Body of pancreas (tissue), 4 donors: Measurements from ENCODE around the gene HOXD12. TPM values are rescaled to one million over a fixed set of nuclear protein-coding genes. Genes with fewer than 3 reads are reported as not detected.

Source experiments
- ATAC-seq: fragments of 150-250 bp; one replicate; pipeline ENCODE4 v1.9.1; 2016
- DNase-seq, 4 donors: peaks; one replicate each; pipeline ENCODE4 v3.0.0-alpha.2; 2019
- H3K27ac ChIP-seq, 4 donors: fragments of 200-600 bp; sonication (generic); 1 replicate in 3 of 4; 2 replicates in 1 of 4; pipeline versions ENCODE4 v1.5.1 to v1.6.1; 2016 to 2019; ENCODE audit warnings: mild to moderate bottlenecking in 1 of 4, mixed read lengths in 1 of 4, moderate library complexity in 1 of 4
- H3K27me3 ChIP-seq, 2 donors: fragments of 200-600 bp; sonication (generic); one replicate each; pipeline ENCODE4 v1.6.0; 2016; ENCODE audit warnings: mild to moderate bottlenecking in 1 of 2
- H3K36me3 ChIP-seq, 2 donors: fragments of 200-600 bp; sonication (generic); replicated peaks in 1 of 2; 2 replicates each; pipeline ENCODE4 v1.5.1; 2016; ENCODE audit warnings: low read depth in 2 of 2; ENCODE audit not compliant: insufficient read depth in 1 of 2
- H3K4me1 ChIP-seq: fragments of 200-600 bp; sonication (generic); one replicate; pipeline ENCODE4 v1.6.0; 2016
- H3K4me3 ChIP-seq, 2 donors: fragments of 200-600 bp; sonication (generic); 1 replicate in 1 of 2; 2 replicates in 1 of 2; pipeline ENCODE4 v1.5.1; 2016 to 2019
- H3K9me3 ChIP-seq, 3 donors: fragments of 200-600 bp; sonication (generic); 1 replicate in 2 of 3; 2 replicates in 1 of 3; pipeline ENCODE4 v1.5.1; 2016
- CTCF ChIP-seq, 7 experiments: fragments of 450-650 bp in 4 of 7; fragments of 200-600 bp in 3 of 7; sonication (generic) in 3 of 7; IDR thresholded peaks; one replicate each; pipeline ENCODE4 v1.5.1; 2016 to 2019; ENCODE audit warnings: antibody characterized with exemption in 7 of 7
- POLR2A ChIP-seq, 3 donors: fragments of 450-650 bp; IDR thresholded peaks; one replicate each; pipeline ENCODE4 v1.6.1; 2016; ENCODE audit warnings: antibody characterized with exemption in 3 of 3, mild to moderate bottlenecking in 2 of 3
- WGBS, 2 donors: methylation state at CpG; one replicate each; pipeline ENCODE4 v1.1.5; 2017; 5-methylcytosine and 5-hydroxymethylcytosine counted together
- intact Hi-C: fragments of 100-400 bp; cut with DNase I; formaldehyde crosslinking; loops from one replicate; pipeline ENCODE4 v1.15.1; 2023
- total RNA-seq, 2 donors: library from RNA; depleted of rRNA; stranded (reverse); fragments of >200 nt; gene quantifications; one replicate each; pipeline ENCODE4 v1.1.0, GENCODE V29; 2016

The HOXD12 gene
- total RNA-seq, 2 donors from 2014 or later, result not detected

DNA sequence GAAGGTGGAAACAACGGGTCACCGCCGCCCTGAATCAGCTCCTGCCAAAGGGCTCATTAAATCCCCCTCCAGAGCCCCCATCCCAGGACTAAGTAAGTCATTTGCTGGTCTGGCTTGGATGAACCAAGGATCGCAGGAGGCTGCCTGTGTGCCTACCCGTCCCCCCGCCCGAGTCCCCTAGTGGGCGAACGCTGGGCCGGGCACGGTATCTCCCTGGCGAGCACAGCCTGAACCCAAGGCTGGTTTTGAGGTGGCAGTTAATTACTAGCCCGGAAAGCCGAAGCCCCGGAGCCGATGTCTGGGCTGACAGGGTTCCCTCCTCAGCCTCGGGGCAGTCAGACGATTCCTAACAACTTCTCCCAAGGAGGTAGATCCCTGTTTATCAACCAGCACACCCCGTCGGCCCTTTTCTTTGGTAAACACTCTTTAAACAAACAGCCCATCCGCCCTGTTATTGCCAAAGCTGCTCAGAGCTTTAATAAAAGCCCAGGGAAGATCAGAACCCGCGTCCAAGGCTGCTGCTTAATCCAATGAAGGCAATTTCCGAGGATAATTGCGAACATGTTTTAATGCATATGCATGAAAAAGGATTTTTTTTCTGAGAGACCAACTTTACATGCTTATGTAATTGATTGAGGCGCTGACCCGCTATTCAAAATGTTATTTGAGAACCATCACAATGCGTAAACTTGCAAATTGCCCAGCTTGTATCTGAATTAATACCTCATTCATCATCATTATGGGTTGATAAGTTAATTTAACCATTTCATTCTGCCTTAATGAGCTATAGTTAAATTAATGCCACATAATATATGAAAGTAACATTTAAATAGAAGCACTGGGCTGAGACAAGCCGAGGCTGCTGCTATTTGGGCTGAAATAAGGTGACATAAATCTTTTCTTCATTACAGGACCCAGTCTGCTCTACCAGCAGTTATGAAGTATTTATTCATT, 26.4 kb upstream of the HOXD12 start:
- WGBS, 2 donors, result 5 to 7% methylated on average over 11 to 29 of the region's 29 CpGs
- no peaks in the 10 kb centered on the region for H3K36me3 ChIP-seq
- no peaks in the 10 kb centered on the region for H3K9me3 ChIP-seq
- H3K4me3 ChIP-seq, result no peak overlapping the region
- ATAC-seq (no peak), DNase-seq (no peak)
- intact Hi-C loops, result no loop called here
- H3K27ac ChIP-seq, result no peak overlapping the region
- peaks cover 13% of the 10 kb centered on the region for H3K4me1 ChIP-seq
- H3K27me3 ChIP-seq, result peaks cover 0 to 56% of the 10 kb centered on the region in 2 donors
- TF ChIP-seq CTCF (IDR thresholded peaks at IDR 0.05) (no peak), POLR2A (IDR thresholded peaks at IDR 0.05) (no peak)

DNA sequence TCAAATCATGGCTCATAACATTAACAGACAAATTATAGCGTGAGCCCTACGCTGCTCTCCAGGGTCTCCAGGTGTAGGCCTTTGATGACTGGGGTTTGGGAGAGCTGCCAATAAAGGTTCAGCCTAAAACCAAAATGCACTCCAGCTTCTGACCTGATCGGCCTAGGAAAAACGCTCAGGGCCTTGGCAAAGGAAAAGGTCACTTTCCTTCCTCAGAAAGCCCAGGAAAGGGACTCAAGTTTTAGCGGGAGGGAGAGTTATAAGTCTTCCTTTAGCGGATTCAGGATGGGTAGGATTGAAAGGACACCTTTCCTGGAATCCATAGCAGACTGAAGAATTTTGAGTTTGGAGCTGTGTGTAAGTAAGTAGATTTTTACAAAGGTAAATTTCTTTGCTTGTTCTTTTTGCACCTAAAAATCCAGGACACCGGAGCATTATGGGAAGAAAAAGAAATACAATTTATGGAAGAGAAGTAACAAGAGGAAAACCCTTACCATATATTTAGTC, 24.6 kb upstream of the HOXD12 start:
- intact Hi-C loops, result no loop called here
- H3K27me3 ChIP-seq, result peaks cover 0 to 57% of the 10 kb centered on the region in 2 donors

GRCh38 chr2:176075481-176075880, 24.1 kb upstream of the HOXD12 start:
- no peak for ATAC-seq
- TF ChIP-seq CTCF (IDR thresholded peaks at IDR 0.05) (no peak), POLR2A (IDR thresholded peaks at IDR 0.05) (no peak)

More for the DNA sequence above, 24.6 kb upstream of the HOXD12 start:
- Histone ChIP-seq H3K4me3 (no peak overlapping the region), H3K27ac (no peak overlapping the region), H3K9me3 (no peaks in the 10 kb centered on the region), H3K36me3 (no peaks in the 10 kb centered on the region), H3K4me1 (peaks cover 19% of the 10 kb centered on the region)
- WGBS, 2 donors, result 14 to 18% methylated on average over 7 of the region's 7 CpGs
- DNase-seq (no peak), ATAC-seq (no peak)
- TF ChIP-seq POLR2A (IDR thresholded peaks at IDR 0.05) (no peak), CTCF (IDR thresholded peaks at IDR 0.05) (no peak)

DNA sequence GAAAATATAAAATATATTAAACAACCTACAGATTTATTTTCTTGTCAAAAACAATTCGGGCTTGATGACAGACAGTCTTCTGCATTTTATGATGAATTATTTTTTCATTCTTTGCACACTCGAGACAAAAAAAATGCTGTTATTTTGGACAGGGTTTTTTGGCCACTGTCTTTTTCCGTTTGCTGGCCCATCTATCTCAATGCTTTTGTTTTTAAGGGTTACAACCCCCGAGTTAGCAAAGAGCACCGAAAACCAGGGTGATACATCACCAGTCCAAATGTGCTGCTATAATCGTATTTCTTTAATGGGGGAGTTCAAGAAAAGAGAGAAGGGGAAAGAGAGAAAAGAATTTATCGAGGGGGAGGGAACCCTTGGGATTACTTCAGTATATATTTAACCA, 23.5 kb upstream of the HOXD12 start:
- intact Hi-C loops, result no loop called here
- TF ChIP-seq CTCF (IDR thresholded peaks at IDR 0.05) (no peak), POLR2A (IDR thresholded peaks at IDR 0.05) (no peak)
- DNase-seq, result no peak
- 12 to 17% methylated on average over 7 of the region's 7 CpGs for WGBS, 2 donors
- H3K4me3 ChIP-seq, result no peak overlapping the region
- ATAC-seq, result no peak
- no peaks in the 10 kb centered on the region for H3K36me3 ChIP-seq
- H3K9me3 ChIP-seq, result peaks cover 0 to 6% (median 0%) of the 10 kb centered on the region in 3 donors
- H3K27ac ChIP-seq, result no peak overlapping the region
- H3K4me1 ChIP-seq, result peaks cover 27% of the 10 kb centered on the region
- peaks cover 0 to 63% of the 10 kb centered on the region in 2 donors for H3K27me3 ChIP-seq

More at GRCh38 chr2:176075481-176075880, 24.1 kb upstream of the HOXD12 start:
- no peak for DNase-seq
- intact Hi-C loops, result no loop called here
- Histone ChIP-seq H3K4me1 (peaks cover 22% of the 10 kb centered on the region), H3K9me3 (no peaks in the 10 kb centered on the region), H3K4me3 (no peak overlapping the region), H3K27ac (no peak overlapping the region), H3K27me3 (peaks cover 0 to 57% of the 10 kb centered on the region in 2 donors), H3K36me3 (no peaks in the 10 kb centered on the region)
- 4 to 7% methylated on average over 15 of the region's 15 CpGs for WGBS, 2 donors
